Gastrocnemius medialis (tissue), 4 donors: Measurements from ENCODE around the gene PLEKHG4. TPM values are rescaled to one million over a fixed set of nuclear protein-coding genes. Genes with fewer than 3 reads are reported as not detected.

Experiments
- ATAC-seq, 2 donors: fragments of 150-250 bp; one replicate each; pipeline ENCODE4 v1.9.1; 2016
- DNase-seq, 2 donors: peaks; one replicate each; pipeline ENCODE4 v3.0.0-alpha.2; 2019
- H3K27ac ChIP-seq, 4 donors: fragments of 200-600 bp; sonication (generic); 1 replicate in 1 of 4; 2 replicates in 3 of 4; pipeline ENCODE4 v1.5.1; 2016 to 2018; ENCODE audit warnings: mild to moderate bottlenecking in 2 of 4, moderate library complexity in 1 of 4
- H3K27me3 ChIP-seq, 3 donors: fragments of 200-600 bp; sonication (generic) in 2 of 3; 1 replicate in 1 of 3; 2 replicates in 2 of 3; pipeline versions ENCODE4 v1.5.1 to v1.6.0; 2016 to 2019; ENCODE audit warnings: mild to moderate bottlenecking in 1 of 3, moderate library complexity in 1 of 3
- H3K36me3 ChIP-seq, 2 donors: fragments of 200-600 bp; sonication (generic) in 1 of 2; one replicate each; pipeline ENCODE4 v1.5.1; 2017 to 2018
- H3K4me1 ChIP-seq, 2 donors: fragments of 200-600 bp; sonication (generic) in 1 of 2; one replicate each; pipeline ENCODE4 v1.5.1; 2016 to 2017; ENCODE audit warnings: mild to moderate bottlenecking in 2 of 2
- H3K4me3 ChIP-seq, 4 donors: fragments of 200-600 bp; sonication (generic) in 3 of 4; 1 replicate in 1 of 4; 2 replicates in 3 of 4; pipeline ENCODE4 v1.5.1; 2016 to 2019; ENCODE audit warnings: mild to moderate bottlenecking in 2 of 4
- H3K9me3 ChIP-seq, 3 donors: fragments of 200-600 bp; sonication (generic) in 2 of 3; 1 replicate in 1 of 3; 2 replicates in 2 of 3; pipeline ENCODE4 v1.5.1; 2016 to 2019
- CTCF ChIP-seq, 5 experiments: fragments of 450-650 bp in 3 of 5; fragments of 200-600 bp in 2 of 5; sonication (generic) in 2 of 5; IDR thresholded peaks in 4 of 5; conservative IDR thresholded peaks in 1 of 5; 1 replicate in 4 of 5; 2 replicates in 1 of 5; pipeline ENCODE4 v1.5.1; 2016 to 2019; ENCODE audit warnings: antibody characterized with exemption in 5 of 5, mild to moderate bottlenecking in 3 of 5, moderate library complexity in 3 of 5
- POLR2A ChIP-seq, 2 donors: fragments of 450-650 bp; IDR thresholded peaks; one replicate each; pipeline ENCODE4 v1.6.1; 2017; ENCODE audit warnings: antibody characterized with exemption in 2 of 2, mild to moderate bottlenecking in 2 of 2, moderate library complexity in 2 of 2
- in situ Hi-C, 4 donors: fragments of 200-750 bp; cut with MboI; loops; one replicate each; pipeline versions ENCODE4 v1.15.0 to v1.8.0; 2017; ENCODE audit warnings: low sequenced_read_pairs in 4 of 4
- intact Hi-C: fragments of 100-400 bp; cut with DNase I; formaldehyde crosslinking; loops from one replicate; pipeline ENCODE4 v1.15.1; 2023; ENCODE audit warnings: low total_unique reads
- total RNA-seq, 4 donors: library from RNA; depleted of rRNA; stranded (reverse); fragments of >200 nt; gene quantifications; one replicate each; pipeline versions ENCODE4 v1.1.0 to v1.2.3, GENCODE V29; 2016

The PLEKHG4 gene, protein sequence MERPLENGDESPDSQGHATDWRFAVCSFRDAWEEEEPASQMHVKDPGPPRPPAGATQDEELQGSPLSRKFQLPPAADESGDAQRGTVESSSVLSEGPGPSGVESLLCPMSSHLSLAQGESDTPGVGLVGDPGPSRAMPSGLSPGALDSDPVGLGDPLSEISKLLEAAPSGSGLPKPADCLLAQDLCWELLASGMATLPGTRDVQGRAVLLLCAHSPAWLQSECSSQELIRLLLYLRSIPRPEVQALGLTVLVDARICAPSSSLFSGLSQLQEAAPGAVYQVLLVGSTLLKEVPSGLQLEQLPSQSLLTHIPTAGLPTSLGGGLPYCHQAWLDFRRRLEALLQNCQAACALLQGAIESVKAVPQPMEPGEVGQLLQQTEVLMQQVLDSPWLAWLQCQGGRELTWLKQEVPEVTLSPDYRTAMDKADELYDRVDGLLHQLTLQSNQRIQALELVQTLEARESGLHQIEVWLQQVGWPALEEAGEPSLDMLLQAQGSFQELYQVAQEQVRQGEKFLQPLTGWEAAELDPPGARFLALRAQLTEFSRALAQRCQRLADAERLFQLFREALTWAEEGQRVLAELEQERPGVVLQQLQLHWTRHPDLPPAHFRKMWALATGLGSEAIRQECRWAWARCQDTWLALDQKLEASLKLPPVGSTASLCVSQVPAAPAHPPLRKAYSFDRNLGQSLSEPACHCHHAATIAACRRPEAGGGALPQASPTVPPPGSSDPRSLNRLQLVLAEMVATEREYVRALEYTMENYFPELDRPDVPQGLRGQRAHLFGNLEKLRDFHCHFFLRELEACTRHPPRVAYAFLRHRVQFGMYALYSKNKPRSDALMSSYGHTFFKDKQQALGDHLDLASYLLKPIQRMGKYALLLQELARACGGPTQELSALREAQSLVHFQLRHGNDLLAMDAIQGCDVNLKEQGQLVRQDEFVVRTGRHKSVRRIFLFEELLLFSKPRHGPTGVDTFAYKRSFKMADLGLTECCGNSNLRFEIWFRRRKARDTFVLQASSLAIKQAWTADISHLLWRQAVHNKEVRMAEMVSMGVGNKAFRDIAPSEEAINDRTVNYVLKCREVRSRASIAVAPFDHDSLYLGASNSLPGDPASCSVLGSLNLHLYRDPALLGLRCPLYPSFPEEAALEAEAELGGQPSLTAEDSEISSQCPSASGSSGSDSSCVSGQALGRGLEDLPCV
- 10 to 100 TPM in 1 of 4 donors, 1 to 10 TPM in 3; 1.1 to 16.5 (median 2.6) TPM for total RNA-seq

- Histone ChIP-seq H3K27ac (peak within 1 kb of the TSS; percentile 3 to 50 (median 29)), H3K27me3 (no peaks in the 10 kb centered on the region), H3K9me3 (no peaks in the 10 kb centered on the region), H3K4me3 (peak within 1 kb of the TSS; percentile 51 to 59 (median 54)), H3K36me3 (no peaks in the 10 kb centered on the region), H3K4me1 (no peaks in the 10 kb centered on the region)
- ATAC-seq (peak; percentile 65 to 81), DNase-seq (peak; percentile 23 to 54)
- TF ChIP-seq CTCF (IDR thresholded peaks at IDR 0.05 in 4 of 5, conservative IDR thresholded peaks at IDR 0.05 in 1 of 5) (peak in 4 of 5 experiments; percentile 55 to 82 (median 73)), POLR2A (IDR thresholded peaks at IDR 0.05) (no peak)
- intact Hi-C loops, result loop anchor here (5.0 kb wide), 1 partner anchor 138 kb away; the partner anchor contains the start of gene ZDHHC1
- in situ Hi-C loops, result no loop called here
Observed at GRCh38 chr16:67279296-67280089, at the start of gene PLEKHG4. TSS of gene PLEKHG4 (plus strand) at chr16:67279532. CDS start at chr16:67280045, 513 bp downstream.

DNA sequence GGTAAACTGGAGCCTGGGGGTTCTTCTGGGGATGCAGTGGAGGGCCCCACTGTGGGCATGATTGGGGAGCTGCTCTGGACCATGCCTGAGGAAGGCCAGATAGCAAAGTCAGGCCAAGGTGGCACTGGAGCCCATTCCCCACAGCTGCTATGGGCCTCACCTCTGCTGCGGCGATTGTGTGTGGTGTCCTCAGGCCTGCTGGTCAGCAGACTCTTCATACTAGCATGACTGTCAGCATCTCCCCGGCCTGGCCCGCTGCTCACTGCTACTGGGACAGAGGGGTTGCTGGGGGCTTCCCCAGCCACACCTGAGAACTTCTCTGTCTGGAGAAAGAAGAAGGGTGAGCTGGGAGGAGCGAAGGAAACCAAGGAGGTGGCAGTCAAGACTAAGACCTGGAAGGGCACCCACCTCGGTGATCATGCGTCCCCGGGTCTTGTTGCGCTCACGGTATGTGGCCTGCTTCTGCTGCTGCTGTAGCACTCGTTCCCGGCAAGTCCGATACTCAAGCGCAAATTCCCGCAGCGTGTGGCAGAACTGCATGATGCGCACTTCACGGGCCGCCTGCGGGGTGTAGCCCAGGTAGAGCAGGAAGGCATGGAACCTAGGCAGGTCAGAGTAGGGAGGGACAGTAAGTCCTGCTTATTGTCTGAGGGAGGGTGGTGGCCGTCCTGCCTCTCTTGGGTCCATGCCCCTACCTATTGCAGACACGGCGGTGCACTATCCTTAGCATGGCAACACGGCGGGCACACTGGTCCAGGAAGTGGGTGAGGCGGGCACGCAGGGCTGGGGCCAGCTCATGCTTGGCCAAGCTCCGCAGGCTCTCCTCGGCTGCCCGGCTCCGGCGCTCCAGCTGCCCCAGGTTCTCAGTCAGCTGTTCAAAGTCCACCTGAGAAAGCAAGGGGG, 49.2 kb upstream of the PLEKHG4 start:
- no peak for ATAC-seq
- no peak overlapping the region for H3K4me3 ChIP-seq
- DNase-seq, result no peak
- in situ Hi-C loops, result no loop called here
- intact Hi-C loops, result no loop called here
- peaks cover 0 to 66% of the 10 kb centered on the region in 2 donors for H3K36me3 ChIP-seq
- no peaks in the 10 kb centered on the region for H3K9me3 ChIP-seq
- TF ChIP-seq POLR2A (IDR thresholded peaks at IDR 0.05) (no peak), CTCF (IDR thresholded peaks at IDR 0.05 in 4 of 5, conservative IDR thresholded peaks at IDR 0.05 in 1 of 5) (no peak)
- peaks cover 19 to 22% of the 10 kb centered on the region in 2 donors for H3K4me1 ChIP-seq
- H3K27ac ChIP-seq, result peak overlapping the region in 1 of 4 donors; percentile 23
- no peaks in the 10 kb centered on the region for H3K27me3 ChIP-seq

DNA sequence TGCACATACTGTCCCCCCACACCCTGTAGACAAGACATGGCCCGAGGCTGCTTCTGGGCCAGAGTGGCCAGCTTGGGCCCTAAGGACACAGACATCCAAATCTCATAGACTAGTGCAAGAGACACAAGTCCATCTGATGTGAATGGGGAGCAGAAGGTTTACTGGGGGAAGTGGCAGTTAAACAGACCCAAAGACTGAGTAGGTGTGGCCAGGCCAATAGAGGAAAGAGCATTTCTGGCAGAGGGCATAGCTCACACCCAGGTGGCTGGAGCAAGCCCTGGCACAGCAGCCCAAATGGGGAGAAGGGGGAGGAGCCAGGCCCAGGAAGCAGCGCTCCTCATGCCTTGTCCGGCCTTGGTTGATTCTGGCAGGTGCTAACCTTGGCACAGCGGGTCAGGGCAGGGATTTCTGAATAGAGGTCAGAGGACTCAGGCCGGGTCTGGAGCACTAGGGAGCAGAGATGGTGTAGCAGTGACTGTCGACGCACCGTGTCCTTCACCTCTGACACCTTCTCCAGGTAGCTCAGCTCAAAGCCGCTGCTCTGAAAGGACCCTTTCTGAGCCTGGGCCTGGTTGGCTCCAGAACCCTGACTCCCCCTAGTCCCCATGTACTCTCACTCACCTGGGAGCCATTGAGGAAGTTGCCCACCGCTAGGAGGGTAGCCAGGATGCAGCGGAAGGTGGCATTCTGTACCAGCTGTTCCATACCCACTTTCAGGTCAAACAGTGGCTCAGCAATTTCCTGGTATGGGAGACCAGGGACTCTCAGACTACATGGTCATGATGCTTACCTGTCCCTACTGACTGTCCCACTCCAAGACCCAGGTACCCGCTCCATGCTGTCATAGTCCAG, 48.3 kb upstream of the PLEKHG4 start:
- Histone ChIP-seq H3K27me3 (no peaks in the 10 kb centered on the region), H3K36me3 (peaks cover 0 to 75% of the 10 kb centered on the region in 2 donors), H3K27ac (peak overlapping the region in 1 of 4 donors; percentile 23), H3K4me3 (no peak overlapping the region), H3K4me1 (peaks cover 15% of the 10 kb centered on the region in 2 donors), H3K9me3 (no peaks in the 10 kb centered on the region)
- in situ Hi-C loops, result no loop called here
- TF ChIP-seq POLR2A (IDR thresholded peaks at IDR 0.05) (no peak), CTCF (IDR thresholded peaks at IDR 0.05 in 4 of 5, conservative IDR thresholded peaks at IDR 0.05 in 1 of 5) (no peak)
- ATAC-seq (no peak), DNase-seq (peak in 1 of 2 donors; percentile 60)
- intact Hi-C loops, result no loop called here
